COLO829 (cell line): Measurements from ENCODE around the gene MC1R.
"Not testable (repeated sequence)": the region's sequence is repeated elsewhere in the genome, so short reads cannot be mapped to it uniquely, and the experiment has no call there.

Source experiments
- DNase-seq: peaks from one replicate; pipeline ENCODE4 v3.0.0; 2012; ENCODE audit warnings: low spot score

The MC1R gene

DNA sequence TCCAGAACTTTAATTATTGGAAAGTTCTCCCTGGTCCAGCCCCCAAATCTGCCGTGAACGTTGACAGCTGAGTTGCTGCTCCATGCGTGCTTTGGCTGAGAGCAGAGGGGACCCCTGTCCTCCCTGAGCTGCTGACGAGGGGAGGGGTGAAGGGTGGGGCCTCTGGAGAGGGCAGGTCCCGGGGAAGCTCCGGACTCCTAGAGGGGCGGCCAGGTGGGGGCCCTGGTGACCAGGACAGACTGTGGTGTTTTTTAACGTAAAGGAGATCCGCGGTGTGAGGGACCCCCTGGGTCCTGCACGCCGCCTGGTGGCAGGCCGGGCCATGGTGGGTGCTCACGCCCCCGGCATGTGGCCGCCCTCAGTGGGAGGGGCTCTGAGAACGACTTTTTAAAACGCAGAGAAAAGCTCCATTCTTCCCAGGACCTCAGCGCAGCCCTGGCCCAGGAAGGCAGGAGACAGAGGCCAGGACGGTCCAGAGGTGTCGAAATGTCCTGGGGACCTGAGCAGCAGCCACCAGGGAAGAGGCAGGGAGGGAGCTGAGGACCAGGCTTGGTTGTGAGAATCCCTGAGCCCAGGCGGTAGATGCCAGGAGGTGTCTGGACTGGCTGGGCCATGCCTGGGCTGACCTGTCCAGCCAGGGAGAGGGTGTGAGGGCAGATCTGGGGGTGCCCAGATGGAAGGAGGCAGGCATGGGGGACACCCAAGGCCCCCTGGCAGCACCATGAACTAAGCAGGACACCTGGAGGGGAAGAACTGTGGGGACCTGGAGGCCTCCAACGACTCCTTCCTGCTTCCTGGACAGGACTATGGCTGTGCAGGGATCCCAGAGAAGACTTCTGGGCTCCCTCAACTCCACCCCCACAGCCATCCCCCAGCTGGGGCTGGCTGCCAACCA, at the start of gene MC1R:
TSS of gene MC1R (plus strand) at position 410 of the 895 bp plus-strand sequence. CDS start at position 807, 397 bp downstream.
- DNase-seq = no peak

GRCh38 chr16:89869911-89870310, 48.8 kb upstream of the MC1R start:
- no peak for DNase-seq

- DNase-seq = no peak
These were observed 48.2 kb upstream of the MC1R start for GRCh38 chr16:89870440-89870839.

DNA sequence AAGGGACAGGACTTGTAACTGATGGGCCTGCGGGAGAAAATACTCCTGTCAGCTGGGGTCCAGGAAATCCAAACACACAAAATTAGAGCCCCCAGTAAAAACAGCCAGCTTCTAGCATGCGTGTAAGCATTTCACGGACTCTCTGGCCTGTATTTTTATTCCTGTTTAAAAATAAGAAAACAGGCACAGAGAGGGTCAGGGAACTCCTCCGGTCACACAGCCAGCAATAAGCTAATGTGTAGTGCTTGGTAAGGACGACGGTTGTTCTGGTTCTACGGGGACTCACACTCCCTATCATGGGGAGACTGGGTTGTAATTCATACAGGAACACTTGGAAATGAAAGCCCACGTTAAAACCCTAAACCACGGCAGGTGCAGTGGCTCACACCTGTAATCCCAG, 46.8 kb upstream of the MC1R start:
- DNase-seq = no peak

- peak; percentile 76 for DNase-seq
These were observed 45.3 kb upstream of the MC1R start, which contains the start of gene TCF25 for GRCh38 chr16:89873109-89873971. TCF25 (plus strand) TSS chr16:89873592; CDS start chr16:89873668, 76 bp downstream.

DNA sequence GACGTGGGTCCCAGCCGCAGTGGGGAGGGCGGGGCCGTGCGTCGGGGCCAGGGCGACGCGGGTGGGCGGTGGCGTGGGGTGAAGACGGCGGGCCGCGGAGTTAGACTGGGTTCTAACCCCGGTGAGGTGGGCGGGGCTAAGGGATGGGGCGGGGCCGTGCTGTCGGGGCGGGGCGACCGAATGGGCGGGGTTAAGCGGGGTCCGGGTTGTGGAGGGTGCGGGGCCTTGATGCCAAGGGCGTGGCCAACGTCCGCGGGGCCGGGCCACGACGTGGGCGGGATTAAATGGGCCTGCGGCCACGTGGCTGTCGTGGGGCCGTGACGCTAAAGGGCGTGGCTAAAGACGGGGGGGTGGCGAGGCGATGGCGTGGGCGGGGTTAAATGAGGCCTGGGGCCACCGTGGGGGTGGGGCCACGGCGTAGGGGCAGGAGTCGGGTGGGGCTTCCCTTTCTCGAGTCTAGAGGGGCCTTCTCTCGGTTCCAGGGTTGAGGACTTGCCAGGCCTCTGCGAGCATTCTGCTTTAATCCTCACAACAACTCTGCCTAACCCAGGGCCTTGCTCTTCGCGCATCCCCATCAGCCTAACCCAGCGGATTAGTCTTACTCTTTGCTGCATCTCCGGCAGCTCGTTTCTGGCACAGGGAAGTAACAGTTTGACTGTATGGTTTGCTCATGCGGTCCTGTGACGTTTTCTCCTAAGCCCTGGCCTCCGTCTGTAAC, 44.5 kb upstream of the MC1R start:
- peak; percentile 89 for DNase-seq

DNA sequence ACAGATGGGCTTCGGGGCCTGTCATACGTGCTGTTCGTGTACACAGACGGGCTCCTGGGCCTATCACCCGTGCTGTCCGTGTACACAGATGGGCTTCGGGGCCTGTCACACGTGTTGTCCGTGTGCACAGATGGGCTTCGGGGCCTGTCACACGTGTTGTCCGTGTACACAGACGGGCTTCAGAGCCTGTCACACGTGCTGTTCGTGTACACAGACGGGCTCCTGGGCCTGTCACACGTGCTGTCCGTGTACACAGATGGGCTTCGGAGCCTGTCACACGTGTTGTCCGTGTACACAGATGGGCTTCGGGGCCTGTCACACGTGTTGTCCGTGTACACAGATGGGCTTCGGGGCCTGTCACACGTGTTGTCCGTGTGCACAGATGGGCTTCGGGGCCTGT, 39.5 kb upstream of the MC1R start:
- DNase-seq = not testable (repeated sequence)

DNA sequence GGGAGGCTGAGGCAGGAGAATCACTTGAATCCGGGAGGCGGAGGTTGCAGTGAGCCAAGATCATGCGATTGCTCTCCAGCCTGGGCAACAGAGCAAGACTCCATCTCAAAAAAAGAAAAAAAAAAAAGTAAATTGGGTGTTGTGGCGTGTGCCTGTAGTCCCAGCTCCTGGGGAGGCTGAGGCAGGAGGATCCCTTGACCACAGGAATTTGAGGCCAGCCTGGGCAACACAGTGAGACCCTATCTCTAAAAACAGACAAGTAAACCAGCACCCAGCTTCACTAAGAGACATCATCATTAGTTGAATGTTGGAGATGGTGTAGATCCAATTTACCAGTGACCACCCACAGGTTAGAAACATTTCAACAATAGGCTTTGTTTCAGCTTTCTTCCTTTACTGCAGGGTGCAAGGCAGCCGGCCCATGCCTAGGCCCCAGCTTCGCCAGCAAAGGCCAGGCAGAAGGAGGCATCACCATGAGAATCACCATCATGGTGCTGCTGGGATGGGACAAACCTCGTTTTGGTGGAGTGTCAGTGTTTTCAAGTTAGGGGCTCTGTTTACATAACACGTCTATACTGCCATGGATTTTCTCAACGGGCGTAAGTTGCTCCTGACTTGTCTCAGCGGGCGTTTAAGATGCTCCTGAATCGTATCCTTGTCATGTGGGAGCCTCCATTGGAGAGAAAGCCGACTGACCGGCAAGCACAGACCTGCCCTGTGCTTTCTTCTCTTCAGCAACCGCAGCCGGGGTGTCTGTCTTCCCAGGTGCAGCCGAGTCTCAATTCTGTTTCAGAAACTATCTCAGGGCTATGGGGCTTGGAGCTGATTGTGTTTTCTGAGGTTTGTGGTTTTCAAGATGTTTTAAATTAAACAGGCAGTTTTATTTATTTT, 37.9 kb upstream of the MC1R start:
- no peak for DNase-seq

DNA sequence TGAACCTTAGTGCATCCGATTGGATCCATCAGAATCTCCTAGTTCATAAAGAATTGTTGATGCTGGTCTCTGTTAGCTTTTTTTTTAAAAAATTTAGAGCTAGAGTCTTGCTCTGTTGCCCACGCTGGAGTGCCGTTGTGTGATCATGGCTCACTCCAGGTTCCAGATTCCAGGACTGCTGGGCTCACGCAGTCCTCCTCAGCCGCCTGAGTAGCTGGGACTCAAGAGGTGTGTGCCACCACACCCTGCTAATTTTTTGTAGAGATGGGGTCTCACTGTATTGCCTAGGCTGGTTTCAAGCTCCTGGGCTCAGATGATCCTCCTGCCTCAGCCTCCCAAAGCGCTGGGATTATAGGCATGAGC, 37.3 kb upstream of the MC1R start:
- DNase-seq = no peak

DNA sequence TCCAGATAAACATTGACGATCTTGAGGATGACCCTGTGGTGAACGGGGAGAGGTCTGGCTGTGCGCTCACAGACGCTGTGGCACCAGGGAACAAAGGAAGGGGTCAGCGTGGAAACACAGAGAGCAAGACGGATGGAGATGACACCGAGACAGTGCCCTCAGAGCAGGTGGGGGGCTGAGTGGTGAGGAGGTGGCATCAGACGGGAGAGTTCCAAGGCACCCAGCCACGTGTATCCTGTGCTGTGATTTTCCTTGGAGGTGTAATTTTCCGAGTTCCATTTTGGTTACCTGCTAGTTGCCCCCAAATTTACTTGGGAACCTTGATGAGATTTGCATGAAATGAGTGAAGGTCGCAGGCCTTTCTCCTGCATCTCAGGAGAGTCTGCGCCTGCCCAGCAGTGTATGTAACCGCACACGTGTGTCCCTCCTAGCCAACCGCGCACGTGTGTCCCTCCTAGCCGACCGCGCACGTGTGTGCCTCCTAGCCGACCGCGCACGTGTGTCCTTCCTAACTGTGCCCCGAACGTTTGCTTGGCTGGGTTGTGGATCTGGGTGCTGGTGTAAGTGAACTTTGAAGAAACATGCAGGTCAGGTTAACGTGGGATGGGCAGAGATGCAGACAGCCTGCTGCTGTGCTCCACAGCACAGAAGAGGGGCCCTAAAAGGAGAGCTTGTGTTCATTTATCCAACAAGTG, 35.2 kb upstream of the MC1R start:
- no peak for DNase-seq

DNA sequence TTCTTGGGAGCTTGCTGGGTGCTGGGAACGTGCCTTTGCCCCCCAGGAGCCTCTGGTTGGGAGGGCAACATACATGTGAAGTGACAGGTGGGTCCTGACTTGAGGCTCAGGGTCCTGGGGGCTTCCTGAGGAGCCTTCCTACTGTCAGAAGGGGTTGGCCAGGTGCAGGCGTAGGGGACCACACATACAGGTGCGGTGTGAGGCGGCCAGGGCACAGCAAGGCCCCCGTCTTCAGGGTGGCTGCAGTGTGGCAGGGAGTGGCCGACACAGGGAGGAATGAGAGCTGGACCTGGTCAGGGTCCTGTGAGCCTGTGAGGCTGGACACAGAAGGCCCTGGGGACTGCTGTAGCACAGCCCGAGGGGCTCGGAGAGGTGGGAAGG, 34.6 kb upstream of the MC1R start:
- no peak for DNase-seq

- no peak for DNase-seq
These were observed 31.4 kb upstream of the MC1R start for GRCh38 chr16:89887243-89887642.

DNA sequence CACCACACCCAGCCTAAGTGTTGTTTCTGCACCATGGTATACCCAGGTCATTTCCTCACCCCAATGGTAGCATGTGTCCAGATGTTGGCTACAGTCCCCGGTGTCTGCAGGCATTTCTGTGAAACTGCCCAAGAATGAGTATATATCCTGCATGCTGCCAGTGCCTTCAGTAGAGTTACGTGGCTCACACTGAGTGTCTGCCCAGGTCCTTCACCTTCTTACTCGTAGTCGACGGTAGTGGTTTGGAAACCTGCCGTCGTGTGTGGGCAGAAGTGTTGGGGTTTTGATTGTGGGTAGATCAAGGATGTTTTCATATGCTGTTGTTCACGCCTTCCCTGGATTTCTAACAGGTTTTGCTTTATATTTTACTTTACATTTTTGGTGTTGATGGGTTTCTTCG, 28.5 kb upstream of the MC1R start:
- DNase-seq = no peak

DNA sequence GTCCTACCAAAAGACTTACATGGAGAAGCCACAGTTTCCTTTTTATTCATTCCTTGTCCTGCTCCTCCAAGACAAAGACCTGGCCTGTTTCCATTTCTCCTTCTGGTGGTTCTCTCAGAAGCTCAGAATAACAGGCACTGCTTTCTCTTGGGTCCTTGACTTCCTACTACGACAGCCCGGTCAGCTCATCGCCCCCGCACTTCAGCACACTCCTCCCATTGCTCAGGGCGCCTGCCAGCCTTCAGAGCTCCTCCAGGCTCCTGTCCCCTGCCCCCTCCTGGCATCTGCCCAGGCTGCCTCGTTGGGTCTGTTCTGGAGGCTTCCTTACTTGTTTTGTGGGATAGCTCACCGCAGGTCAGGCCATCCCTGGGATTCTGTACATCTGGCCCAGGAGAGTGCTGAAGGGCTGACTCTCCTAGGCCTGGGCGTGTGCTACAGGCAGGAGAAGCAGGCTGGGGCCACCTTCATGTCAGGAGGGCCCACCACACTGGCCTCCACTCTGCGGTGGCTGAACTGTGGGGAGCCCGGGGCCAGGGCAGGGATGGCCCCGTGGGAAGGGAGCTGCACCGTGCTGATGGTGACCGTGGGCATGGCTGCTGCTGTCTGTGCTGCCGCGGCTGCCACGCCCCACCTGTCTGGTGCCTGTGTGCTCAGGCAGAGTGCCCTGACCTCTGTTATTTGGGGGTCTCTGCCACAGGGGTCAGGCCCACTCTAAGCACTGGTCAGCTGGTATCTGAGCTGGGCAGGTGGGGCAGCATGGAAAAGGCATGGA, 27.6 kb upstream of the MC1R start:
- peak; percentile 79 for DNase-seq

DNA sequence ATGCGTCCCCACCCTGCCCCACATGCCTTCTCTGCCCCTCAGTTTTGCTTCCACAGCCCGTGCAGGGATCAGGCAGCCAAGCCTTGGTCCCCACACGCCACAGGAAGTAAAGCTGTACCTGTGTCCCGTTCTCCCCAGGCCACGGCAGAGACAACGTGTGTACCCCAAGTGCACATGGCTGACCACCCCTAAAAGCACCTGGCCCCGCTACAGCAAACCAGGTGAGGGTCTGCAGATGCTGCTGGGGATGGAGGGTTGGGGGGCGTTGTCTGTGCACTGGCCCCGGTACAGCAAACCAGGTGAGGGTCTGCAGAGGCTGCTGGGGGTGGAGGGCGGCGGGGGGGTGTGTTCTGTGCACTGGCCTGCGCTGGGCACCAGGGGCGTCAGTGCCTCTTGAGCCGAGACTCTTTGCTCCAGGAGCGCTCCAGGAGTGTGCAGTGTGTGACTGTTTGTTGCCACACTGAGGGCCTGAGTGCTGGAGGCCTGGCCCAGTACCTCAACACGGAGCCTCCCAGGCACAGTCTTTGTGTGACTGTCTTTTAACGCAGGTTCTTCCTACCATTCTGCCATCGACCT, 26.5 kb upstream of the MC1R start:
- DNase-seq = no peak

GRCh38 chr16:89892635-89893034, 26.0 kb upstream of the MC1R start:
- DNase-seq = no peak

- DNase-seq = no peak
These were observed 24.8 kb upstream of the MC1R start for GRCh38 chr16:89893642-89894548.

GRCh38 chr16:89895482-89896250, 23.0 kb upstream of the MC1R start:
- no peak for DNase-seq
